HG03060 (cell line): ENCODE data around the gene GREB1.

ENCODE experiments used
- ATAC-seq: cut with Tn5 transposase; IDR thresholded peaks from one replicate; pipeline ENCODE4 v1.9.1; 2021; ENCODE audit warnings: low read depth, moderate number of reproducible peaks; ENCODE audit not compliant: unreplicated experiment

Gene GREB1

GRCh38 chr2:11592671-11593574, 59.1 kb downstream of the GREB1 start:
- no peak for ATAC-seq

- no peak for ATAC-seq
Measured at GRCh38 chr2:11596801-11597200, 63.0 kb downstream of the GREB1 start.

- ATAC-seq = no peak
Measured at GRCh38 chr2:11597538-11598225, 63.8 kb downstream of the GREB1 start.

- ATAC-seq = no peak
Measured at GRCh38 chr2:11598228-11598731, 64.4 kb downstream of the GREB1 start.

DNA sequence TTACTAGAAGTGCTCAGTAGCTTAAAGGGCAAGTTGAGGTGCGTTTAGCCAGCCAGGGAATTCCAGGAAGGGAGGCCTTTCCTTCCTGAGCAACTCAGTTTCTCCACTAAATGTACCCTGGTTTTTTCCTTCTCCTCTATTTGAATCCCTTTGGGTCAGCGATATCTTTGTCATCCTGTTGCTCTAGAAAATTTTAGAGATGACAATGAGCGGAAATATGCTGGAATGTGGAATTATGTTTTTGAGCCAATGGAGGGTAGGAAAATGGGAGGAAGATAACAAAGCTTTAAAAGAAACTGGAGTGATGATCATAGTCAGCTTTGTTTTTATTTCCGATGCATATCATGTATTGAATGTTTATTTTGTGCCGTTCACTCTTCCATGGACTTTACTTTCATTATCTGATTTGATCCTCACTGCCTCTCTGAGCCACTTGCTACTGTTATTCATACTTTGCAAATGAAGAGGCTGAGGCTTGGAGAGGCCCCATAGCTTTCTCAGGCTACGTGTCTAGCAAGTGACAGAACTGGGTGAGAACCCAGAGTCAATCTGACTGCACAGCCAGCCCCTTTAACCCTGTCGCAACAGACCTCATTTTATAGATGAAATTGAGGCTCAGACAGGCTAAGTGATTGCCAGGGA, 68.8 kb downstream of the GREB1 start:
- ATAC-seq = no peak

- ATAC-seq = no peak
Measured at GRCh38 chr2:11610624-11611242, 76.9 kb downstream of the GREB1 start.

DNA sequence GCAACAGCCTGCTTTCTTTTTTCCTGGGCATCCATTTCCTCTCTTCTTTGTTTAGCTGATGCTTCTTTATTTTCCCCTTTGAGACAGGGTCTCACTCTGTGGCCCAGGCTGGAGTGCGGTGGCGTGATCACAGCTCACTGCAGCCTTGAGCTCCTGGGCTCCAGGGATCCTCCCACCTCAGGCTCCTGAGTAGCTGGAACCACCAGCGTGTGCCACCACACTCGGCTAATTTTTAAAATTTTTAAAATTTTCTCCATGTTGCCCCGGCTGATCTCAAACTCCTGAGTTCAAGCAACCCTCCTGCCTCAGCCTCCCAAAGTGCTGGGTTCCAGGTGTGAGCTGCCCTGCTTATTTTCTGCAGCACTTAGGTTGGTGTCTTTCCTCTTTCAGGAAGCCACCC, 77.4 kb downstream of the GREB1 start:
- no peak for ATAC-seq

GRCh38 chr2:11612553-11613215, 78.8 kb downstream of the GREB1 start:
- ATAC-seq = no peak

GRCh38 chr2:11613297-11613696, 79.5 kb downstream of the GREB1 start:
- no peak for ATAC-seq

DNA sequence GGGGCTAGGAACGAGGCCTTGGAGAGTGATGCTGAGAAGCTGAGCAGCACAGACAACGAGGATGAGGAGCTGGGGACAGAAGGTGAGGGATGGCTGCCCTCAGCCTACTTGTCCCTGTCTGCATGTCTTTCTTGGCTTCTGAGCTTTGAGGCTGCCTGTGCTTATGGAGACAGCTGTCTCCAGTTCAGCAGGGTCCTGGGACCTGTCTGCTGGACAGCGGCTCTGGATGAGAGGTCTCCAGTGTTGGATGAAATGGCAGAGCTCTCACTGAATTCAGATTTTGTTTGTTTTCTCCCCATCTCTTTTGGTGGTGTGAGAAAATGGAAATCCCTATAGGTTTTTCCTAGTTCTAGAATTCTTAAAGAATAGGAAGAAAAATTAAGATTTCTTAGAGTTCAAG, 81.4 kb downstream of the GREB1 start:
- no peak for ATAC-seq

DNA sequence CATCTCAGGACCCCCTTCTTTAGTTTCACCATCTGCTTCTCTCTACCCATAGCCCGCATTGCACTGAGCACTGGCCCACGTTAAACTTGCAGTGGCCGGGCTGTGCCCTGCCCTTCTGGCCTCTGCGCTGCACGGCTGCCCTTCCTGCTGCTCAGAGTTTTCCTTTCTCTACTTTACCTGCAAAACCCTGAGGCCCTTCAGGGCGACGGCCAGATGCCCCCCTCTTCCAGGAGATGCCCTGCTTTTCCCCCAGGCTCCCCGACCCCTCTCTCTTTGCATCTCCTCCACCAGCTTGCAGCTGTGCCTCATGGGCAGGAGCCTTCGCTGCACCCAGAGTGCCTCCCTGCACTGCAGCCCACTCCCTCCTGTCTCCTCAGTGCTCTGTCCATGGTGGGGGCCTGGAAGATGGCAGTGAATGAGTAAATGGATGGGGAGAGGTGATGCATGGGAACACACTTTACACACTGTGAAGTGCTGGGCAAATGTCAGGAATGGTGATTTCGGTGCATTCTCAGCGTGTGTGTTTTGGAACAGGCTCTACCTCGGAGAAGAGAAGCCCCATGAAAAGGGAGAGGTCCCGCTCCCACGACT, 82.3 kb downstream of the GREB1 start:
- no peak for ATAC-seq

DNA sequence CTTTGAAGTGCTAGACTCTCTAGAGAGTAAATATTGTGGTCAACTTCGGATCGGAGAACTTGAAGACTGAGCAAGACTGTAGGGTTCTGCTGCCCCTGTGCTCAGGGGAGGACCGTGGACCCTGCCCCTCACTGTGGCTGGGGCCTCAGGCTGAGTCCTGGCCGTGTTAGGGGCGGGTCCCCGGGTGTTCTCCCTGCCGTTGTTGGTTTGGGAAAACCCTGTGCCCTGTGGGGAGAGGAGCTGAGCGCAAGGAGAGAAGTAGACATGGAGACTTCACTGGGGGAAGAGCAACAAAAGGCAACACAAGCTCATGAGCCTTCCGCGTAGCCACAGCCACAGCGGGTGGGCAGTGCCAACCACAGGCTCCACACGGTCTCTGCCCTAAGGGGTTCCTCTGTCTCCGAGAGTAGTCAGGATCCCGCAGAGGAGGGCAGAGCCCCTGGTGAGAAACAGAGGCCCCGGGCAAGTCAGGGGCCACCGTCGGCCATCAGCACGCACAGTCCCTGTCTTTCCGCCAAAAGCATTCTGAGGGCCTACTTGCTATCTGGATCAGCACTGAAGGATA, 83.1 kb downstream of the GREB1 start:
- ATAC-seq = no peak

DNA sequence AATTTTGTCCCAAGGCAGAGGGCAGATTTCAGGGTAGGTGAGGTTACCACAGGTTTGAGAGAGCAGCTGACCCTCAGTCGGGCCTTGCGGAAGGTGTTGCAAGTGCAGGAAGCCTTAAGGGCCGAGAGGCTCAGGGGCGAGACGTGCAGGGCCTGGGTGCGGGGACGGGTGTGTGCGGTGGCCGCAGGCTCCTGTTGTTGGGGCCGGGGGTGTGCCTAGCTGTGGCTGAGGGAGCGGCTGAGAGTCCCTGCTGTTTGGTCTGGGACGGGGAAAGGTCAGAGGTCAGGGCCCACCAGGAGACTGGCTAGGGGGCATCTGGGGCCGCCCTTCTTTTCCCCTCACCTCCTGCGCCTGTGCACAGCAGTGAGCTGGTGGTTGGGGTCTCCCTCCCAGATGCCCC, 83.7 kb downstream of the GREB1 start:
- no peak for ATAC-seq

- ATAC-seq = no peak
Measured at GRCh38 chr2:11617984-11618707, 84.3 kb downstream of the GREB1 start.

- no peak for ATAC-seq
Measured at GRCh38 chr2:11618708-11619062, 84.8 kb downstream of the GREB1 start.

DNA sequence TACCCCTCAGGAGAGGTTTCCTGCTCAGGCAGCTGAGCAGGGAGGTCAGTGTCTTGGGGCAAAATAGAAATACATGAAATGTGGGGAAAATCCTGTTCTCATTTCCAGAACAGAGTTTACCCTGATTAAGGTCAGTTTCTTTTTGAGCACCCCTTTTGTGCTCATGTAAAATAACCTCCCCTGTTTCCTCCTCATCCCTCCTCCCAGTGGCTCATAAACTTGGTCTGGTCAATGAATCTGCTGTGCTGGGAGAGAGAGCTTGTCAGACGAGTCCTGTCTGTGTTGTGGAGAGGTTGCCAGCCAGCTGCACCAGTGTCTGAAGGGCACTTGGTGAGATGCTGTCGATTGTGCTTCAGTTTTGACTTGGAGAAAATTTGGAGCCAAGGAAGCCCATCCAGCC, 87.6 kb downstream of the GREB1 start:
- no peak for ATAC-seq

DNA sequence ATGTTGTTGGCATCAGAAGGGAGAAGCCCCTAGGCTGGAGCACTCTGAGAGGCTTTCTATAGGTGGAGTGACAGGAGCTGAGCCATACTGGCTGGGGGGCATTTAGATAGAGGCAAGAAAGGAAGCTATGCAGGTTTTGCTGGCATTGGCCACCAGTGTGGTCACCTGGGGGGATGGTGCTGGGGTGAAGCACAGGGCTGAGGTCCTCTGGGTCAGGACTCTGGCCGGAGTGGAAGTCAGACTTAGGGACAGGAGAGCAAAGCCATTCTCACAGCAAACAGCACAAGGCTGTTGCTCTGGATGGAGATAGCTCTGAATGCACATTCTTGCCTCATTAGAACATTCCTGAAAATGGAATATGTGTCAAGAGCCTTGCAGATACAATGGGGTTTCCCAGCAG, 88.8 kb downstream of the GREB1 start:
- ATAC-seq = no peak

DNA sequence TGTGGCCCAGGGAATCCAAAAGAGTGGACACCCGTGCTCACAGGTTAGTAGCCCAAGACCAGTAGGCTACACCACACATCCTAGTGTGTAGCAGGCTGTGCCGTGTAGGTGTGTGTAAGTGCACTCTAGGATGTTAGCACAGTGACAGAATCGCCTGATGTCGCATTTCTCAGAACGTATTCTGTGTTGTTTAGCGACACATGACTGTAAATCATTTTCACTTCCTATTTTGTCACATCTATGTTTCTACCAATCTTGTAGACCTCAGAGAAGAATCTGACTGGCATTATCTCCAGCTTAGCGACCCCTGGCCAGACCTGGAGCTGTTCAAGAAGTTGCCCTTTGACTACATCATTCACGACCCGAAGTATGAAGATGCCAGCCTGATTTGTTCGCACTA, 91.0 kb downstream of the GREB1 start:
- no peak for ATAC-seq

DNA sequence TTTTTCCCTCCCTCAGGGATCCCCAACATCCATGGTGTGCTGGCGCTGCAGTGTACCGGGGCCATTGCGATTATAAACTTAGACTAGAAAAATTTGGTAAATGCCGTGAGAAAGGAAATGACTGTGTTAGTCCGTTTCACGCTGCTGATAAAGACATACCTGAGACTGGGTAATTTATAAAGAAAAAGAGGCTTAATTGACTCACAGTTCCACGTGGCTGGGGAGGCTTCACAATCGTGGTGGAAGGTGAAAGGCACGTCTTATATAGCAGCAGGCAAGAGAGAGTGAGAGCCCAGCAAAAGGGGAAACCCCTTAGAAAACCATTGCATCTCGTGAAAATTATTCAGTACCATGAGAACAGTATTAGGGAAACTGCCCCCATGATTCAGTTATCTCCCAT, 91.8 kb downstream of the GREB1 start:
- no peak for ATAC-seq
